K562 (cell line): Measurements from ENCODE around the gene SAA2. TPM values are rescaled to one million over a fixed set of nuclear protein-coding genes. Genes with fewer than 3 reads are reported as not detected.

ENCODE experiments used
- AFF1 ChIP-seq, 2 experiments: fragments of 450-650 bp; IDR thresholded peaks; 2 replicates each; pipeline ENCODE4 v1.6.1; 2018; ENCODE audit warnings: mild to moderate bottlenecking in 2 of 2, low read depth in 1 of 2; ENCODE audit not compliant: partially characterized antibody in 2 of 2
- COPS2 ChIP-seq: fragments of 450-650 bp; conservative IDR thresholded peaks from 2 replicates; pipeline ENCODE4 v1.6.1; 2016; ENCODE audit warnings: mild to moderate bottlenecking, moderate library complexity
- TCF7 ChIP-seq: sonication (generic); IDR thresholded peaks from 2 replicates; pipeline ENCODE4 v1.6.1; 2016; ENCODE audit warnings: antibody characterized with exemption, borderline replicate concordance
- polyA plus RNA-seq, 8 experiments: library from polyadenylated mRNA; depleted of rRNA in 4 of 8; stranded (reverse) in 5 of 8; unstranded in 3 of 8; fragments of >200 nt; fragmentation: Nextera tagmentation in 2 of 8; fragmentation: Illumina TruSeq in 1 of 8; extraction: Ambion mirVana in 2 of 8; extraction: Trizol in 1 of 8; gene quantifications; 2 replicates each; pipeline versions ENCODE4 v1.2.1 to v1.2.3, GENCODE V29; 2011 to 2014; ENCODE audit warnings: inconsistent platforms in 1 of 8, missing spikeins in 1 of 8
- total RNA-seq, 7 experiments: library from RNA; depleted of rRNA in 6 of 7; stranded (reverse); fragments of >200 nt in 6 of 7; fragmentation: Illumina TruSeq in 2 of 7; extraction: Trizol in 2 of 7; gene quantifications; 2 replicates each; pipeline versions ENCODE4 v1.2.1 to v1.2.3, GENCODE V29; 2011 to 2021; ENCODE audit warnings: low replicate concordance in 1 of 7
- TF ChIP-seq, protein P1 (sequence below), 2 experiments: fragments of 450-650 bp in 1 of 2; sonication (generic) in 1 of 2; formaldehyde crosslinking in 1 of 2; IDR thresholded peaks; 2 replicates each; pipeline versions ENCODE4 v1.7.1 to v1.9.0; 2016 to 2022; ENCODE audit warnings: inconsistent platforms in 1 of 2, mild to moderate bottlenecking in 1 of 2, missing genetic modification reagents in 1 of 2
- TF ChIP-seq, protein P2 (sequence below): sonication (generic); formaldehyde crosslinking; IDR thresholded peaks from 2 replicates; pipeline ENCODE4 v1.4.0; 2020; ENCODE audit warnings: mild to moderate bottlenecking, missing genetic modification reagents
- TF ChIP-seq, protein P3 (sequence below): fragments of 250-450 bp; sonication (Bioruptor Pico); IDR thresholded peaks from 2 replicates; pipeline ENCODE4 v1.4.0; 2020; ENCODE audit warnings: borderline replicate concordance

SAA2 gene
- total and polyA plus RNA-seq, 9 of the 15 experiments (the other 6 are each of a cell fraction or from before 2014, with no cell fraction given) = 4.6 TPM; not detected in 8

DNA sequence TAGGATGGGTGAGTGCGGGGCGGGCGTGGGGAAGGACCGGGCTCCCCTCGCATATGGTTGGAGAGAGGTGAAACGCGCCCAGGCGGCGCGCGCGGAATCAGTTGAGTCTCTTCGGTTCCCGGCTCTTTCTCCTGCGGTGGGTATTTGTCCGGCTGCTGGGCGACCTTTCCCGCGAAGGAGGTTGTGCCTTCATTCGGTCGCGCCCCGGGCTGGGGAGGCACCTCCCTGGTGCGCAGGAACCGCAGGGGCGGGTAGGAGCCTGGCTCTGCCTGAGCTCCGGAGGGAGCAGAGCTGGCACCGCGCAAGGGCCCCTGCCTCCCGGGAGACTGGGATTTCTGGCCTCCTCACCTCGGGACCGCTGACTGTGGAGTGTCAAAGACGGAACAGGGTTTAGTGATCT, 39.4 kb downstream of the SAA2 start (continued):
- TF ChIP-seq, protein P1, sequence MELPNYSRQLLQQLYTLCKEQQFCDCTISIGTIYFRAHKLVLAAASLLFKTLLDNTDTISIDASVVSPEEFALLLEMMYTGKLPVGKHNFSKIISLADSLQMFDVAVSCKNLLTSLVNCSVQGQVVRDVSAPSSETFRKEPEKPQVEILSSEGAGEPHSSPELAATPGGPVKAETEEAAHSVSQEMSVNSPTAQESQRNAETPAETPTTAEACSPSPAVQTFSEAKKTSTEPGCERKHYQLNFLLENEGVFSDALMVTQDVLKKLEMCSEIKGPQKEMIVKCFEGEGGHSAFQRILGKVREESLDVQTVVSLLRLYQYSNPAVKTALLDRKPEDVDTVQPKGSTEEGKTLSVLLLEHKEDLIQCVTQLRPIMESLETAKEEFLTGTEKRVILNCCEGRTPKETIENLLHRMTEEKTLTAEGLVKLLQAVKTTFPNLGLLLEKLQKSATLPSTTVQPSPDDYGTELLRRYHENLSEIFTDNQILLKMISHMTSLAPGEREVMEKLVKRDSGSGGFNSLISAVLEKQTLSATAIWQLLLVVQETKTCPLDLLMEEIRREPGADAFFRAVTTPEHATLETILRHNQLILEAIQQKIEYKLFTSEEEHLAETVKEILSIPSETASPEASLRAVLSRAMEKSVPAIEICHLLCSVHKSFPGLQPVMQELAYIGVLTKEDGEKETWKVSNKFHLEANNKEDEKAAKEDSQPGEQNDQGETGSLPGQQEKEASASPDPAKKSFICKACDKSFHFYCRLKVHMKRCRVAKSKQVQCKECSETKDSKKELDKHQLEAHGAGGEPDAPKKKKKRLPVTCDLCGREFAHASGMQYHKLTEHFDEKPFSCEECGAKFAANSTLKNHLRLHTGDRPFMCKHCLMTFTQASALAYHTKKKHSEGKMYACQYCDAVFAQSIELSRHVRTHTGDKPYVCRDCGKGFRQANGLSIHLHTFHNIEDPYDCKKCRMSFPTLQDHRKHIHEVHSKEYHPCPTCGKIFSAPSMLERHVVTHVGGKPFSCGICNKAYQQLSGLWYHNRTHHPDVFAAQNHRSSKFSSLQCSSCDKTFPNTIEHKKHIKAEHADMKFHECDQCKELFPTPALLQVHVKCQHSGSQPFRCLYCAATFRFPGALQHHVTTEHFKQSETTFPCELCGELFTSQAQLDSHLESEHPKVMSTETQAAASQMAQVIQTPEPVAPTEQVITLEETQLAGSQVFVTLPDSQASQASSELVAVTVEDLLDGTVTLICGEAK (IDR thresholded peaks at IDR 0.05) = no peak
- TF ChIP-seq, protein P1 (CRISPR knock-in tag; IDR thresholded peaks at IDR 0.05) = no peak
- TF ChIP-seq TCF7 (no peak), AFF1 (IDR thresholded peaks at IDR 0.05; ENCODE audit: low read depth in 1 of 2, partially characterized antibody in 2 of 2) (no peak), COPS2 (no peak)
- TF ChIP-seq, protein P2, sequence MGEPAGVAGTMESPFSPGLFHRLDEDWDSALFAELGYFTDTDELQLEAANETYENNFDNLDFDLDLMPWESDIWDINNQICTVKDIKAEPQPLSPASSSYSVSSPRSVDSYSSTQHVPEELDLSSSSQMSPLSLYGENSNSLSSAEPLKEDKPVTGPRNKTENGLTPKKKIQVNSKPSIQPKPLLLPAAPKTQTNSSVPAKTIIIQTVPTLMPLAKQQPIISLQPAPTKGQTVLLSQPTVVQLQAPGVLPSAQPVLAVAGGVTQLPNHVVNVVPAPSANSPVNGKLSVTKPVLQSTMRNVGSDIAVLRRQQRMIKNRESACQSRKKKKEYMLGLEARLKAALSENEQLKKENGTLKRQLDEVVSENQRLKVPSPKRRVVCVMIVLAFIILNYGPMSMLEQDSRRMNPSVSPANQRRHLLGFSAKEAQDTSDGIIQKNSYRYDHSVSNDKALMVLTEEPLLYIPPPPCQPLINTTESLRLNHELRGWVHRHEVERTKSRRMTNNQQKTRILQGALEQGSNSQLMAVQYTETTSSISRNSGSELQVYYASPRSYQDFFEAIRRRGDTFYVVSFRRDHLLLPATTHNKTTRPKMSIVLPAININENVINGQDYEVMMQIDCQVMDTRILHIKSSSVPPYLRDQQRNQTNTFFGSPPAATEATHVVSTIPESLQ (CRISPR knock-in tag) = no peak
- TF ChIP-seq, protein P3, sequence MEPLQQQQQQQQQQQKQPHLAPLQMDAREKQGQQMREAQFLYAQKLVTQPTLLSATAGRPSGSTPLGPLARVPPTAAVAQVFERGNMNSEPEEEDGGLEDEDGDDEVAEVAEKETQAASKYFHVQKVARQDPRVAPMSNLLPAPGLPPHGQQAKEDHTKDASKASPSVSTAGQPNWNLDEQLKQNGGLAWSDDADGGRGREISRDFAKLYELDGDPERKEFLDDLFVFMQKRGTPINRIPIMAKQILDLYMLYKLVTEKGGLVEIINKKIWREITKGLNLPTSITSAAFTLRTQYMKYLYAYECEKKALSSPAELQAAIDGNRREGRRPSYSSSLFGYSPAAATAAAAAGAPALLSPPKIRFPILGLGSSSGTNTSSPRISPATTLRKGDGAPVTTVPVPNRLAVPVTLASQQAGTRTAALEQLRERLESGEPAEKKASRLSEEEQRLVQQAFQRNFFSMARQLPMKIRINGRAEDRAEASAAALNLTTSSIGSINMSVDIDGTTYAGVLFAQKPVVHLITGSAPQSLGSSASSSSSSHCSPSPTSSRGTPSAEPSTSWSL (CRISPR knock-in tag) = no peak
